ENCODE results near the gene CAPN8.
A peak's percentile ranks its signal among the peaks of the same experiment; 100 is the strongest.

CAPN8 gene

DNA sequence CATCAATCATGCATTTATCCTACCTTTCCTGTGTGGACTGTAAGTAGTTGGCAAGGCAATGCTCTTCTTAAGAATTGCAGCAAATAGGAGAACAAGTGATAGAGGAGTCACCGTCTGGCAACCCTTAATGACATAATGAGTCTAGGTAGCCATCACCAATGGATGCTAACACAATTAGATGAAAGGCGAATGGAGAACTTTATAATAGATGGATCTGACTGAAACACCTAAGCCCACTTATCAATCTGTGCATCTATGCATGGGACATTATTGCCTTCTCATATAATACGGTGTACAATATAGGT lies 18.9 kb upstream of the CAPN8 start:
- TF ChIP-seq, protein P1, sequence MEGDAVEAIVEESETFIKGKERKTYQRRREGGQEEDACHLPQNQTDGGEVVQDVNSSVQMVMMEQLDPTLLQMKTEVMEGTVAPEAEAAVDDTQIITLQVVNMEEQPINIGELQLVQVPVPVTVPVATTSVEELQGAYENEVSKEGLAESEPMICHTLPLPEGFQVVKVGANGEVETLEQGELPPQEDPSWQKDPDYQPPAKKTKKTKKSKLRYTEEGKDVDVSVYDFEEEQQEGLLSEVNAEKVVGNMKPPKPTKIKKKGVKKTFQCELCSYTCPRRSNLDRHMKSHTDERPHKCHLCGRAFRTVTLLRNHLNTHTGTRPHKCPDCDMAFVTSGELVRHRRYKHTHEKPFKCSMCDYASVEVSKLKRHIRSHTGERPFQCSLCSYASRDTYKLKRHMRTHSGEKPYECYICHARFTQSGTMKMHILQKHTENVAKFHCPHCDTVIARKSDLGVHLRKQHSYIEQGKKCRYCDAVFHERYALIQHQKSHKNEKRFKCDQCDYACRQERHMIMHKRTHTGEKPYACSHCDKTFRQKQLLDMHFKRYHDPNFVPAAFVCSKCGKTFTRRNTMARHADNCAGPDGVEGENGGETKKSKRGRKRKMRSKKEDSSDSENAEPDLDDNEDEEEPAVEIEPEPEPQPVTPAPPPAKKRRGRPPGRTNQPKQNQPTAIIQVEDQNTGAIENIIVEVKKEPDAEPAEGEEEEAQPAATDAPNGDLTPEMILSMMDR (IDR thresholded peaks at IDR 0.05; ENCODE audit: extremely low read depth, insufficient read depth, missing control alignments): no peak
- in situ Hi-C loops (cut with MboI; ENCODE audit: low pct_unique_long_range_greater_than_20kb, low sequenced_read_pairs, unreplicated experiment): no loop called here
- no peak for DNase-seq (ENCODE audit: low spot score)

DNA sequence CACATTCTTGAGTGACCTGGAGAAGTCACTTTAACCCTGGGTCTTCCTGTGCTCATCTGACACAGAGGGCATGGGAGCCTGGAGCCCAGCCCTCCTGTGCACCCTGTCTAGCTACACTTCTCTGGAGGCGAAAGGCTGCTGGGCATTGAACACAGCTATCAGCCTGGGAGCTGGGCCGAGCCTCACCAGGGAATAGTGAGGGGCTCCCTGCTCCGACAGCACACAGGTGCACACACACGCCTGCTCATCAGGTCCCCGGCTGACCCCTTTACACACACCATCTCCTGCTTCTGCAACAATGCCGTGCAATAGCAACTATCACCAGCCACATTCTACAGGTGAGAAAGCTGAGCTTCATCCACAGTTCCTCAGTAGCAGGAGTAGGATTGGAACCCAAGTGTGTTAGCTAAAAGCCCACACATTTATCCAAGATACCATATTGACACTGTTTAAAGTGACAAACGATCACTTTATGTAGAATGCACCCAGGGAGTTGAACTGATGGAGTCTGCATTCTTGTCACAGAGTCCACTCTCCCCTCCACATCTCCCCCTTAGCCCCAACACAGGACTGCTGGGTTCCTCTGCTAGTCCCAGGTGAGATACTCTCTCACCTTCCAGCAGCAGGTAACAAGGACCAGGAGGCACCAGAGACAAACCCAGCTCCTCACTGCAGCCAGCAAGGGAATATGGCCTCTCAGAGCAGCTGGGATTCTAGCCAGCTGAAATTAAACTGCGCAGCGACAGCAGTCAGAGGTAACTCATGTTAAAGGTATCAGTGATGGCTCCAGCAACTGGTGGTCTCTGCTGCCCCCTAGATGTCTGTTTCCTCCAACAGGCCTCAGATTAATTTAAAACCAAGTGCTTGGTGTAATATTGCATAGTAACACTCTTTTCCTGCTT lies 18.3 kb upstream of the CAPN8 start:
- DNase-seq (ENCODE audit: low spot score): peak; percentile 44
- TF ChIP-seq, protein P1 (IDR thresholded peaks at IDR 0.05; ENCODE audit: extremely low read depth, insufficient read depth, missing control alignments): peak; percentile 62
- in situ Hi-C loops (cut with MboI; ENCODE audit: low pct_unique_long_range_greater_than_20kb, low sequenced_read_pairs, unreplicated experiment): no loop called here

DNA sequence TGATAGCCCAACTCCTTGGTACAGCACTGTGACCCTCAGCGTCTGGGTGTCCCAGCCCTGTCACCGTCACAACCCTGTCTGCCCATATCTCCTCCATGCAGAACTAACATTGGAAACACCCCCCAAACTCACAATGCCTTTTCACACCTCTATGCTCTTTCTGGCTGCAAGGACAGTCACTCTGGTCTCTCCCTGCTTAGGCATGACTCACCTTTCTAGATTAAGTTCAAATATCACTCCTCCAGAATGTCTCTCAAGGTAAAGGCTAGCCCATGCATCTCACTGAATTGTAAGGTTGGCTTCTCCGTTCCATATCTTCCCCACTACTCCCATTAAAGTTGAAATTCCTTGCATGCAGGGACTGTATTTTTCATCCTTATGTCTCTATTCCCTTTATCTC lies 17.0 kb upstream of the CAPN8 start:
- in situ Hi-C loops (cut with MboI; ENCODE audit: low pct_unique_long_range_greater_than_20kb, low sequenced_read_pairs, unreplicated experiment): no loop called here
- TF ChIP-seq, protein P1 (IDR thresholded peaks at IDR 0.05; ENCODE audit: extremely low read depth, insufficient read depth, missing control alignments): no peak
- DNase-seq (ENCODE audit: low spot score): no peak

DNA sequence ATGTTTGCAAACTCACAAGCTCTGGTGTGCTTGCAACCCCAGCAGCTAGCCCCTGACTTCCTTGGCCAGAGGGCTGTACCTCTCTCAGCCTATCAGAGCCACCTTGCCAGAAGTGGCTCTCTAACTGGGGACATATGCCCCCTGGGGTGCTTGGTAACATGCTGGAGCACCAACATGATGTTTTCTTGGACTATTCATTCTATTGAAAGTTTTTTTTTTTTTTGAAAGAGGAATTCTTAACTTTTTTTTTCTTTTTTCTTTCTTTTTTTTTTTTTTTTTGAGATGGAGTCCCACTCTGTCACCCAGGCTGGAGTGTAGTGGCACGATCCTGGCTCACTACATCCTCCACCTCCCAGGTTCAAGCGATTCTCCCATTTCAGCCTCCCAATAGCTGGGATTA lies 14.7 kb upstream of the CAPN8 start:
- in situ Hi-C loops (cut with MboI; ENCODE audit: low pct_unique_long_range_greater_than_20kb, low sequenced_read_pairs, unreplicated experiment): no loop called here
- DNase-seq (ENCODE audit: low spot score): no peak
- TF ChIP-seq, protein P1 (IDR thresholded peaks at IDR 0.05; ENCODE audit: extremely low read depth, insufficient read depth, missing control alignments): no peak

DNA sequence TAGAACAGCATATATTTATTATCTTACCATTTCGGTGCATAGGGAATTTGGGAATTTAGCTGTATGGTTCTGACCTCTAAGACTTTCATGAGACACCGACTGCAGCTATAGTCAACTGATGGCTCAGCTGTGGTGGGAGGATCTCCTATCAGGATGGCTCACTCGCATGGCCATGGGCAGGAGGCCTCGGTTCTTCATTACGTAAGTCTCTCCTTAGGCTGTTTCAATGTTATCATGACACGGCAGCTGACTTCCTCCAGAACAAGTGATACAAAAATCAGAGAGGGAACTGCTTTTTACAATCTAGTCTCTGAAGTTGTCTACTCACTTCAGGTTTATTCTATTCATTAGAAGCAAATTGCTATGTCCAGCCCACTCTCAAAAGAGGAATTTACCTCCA lies 13.3 kb upstream of the CAPN8 start:
- no peak for DNase-seq (ENCODE audit: low spot score)
- TF ChIP-seq, protein P1 (IDR thresholded peaks at IDR 0.05; ENCODE audit: extremely low read depth, insufficient read depth, missing control alignments): no peak
- in situ Hi-C loops (cut with MboI; ENCODE audit: low pct_unique_long_range_greater_than_20kb, low sequenced_read_pairs, unreplicated experiment): no loop called here

DNA sequence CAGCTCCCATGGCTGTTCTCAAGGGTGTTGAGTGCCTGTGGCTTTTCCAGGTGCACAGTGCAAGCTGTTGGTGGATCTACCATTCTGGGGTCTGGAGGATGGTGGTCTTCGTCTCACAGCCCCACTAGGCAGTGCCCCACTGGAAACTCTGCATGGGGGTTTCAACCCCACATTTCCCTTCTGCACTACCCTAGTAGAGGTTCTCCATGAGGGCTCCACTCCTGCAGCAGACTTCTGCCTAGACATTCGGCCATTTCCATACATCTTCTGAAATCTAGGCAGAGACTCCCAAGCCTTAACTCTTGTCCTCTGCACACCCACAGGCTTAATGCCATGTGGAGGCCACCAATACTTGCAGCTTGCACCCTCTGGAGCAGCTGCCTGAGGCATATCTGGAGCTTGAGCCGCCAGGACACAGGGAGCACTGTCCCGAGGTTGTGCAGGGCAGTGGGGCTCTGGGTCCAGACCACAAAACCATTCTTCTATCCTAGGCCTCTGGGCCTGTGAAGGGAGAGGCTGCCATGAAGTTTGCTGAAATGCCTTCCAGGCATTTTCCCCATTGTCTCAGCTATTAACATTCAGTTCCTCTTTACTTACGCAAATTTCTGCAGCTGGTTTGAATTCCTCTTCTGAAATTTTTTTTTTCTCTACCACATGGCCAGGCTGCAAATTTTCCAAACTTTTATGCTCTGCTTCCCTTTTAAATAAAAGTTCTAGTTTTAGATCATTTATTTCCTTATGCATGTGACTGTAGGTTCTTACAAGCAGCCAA lies 8.8 kb upstream of the CAPN8 start:
- in situ Hi-C loops (cut with MboI; ENCODE audit: low pct_unique_long_range_greater_than_20kb, low sequenced_read_pairs, unreplicated experiment): no loop called here
- TF ChIP-seq, protein P1 (IDR thresholded peaks at IDR 0.05; ENCODE audit: extremely low read depth, insufficient read depth, missing control alignments): no peak
- DNase-seq (ENCODE audit: low spot score): no peak
